HG02884 (cell line): ENCODE data around the gene FNDC1.

ENCODE experiments used
- ATAC-seq: cut with Tn5 transposase; IDR thresholded peaks from one replicate; pipeline ENCODE4 v1.9.1; 2021; ENCODE audit warnings: mild to moderate bottlenecking, moderate library complexity; ENCODE audit not compliant: unreplicated experiment

The FNDC1 gene

GRCh38 chr6:159156089-159156488, 13.1 kb upstream of the FNDC1 start:
- no peak for ATAC-seq

GRCh38 chr6:159157431-159157830, 11.8 kb upstream of the FNDC1 start:
- ATAC-seq: no peak

GRCh38 chr6:159161839-159162238, 7.4 kb upstream of the FNDC1 start:
- no peak for ATAC-seq

- no peak for ATAC-seq
These were observed 5.3 kb upstream of the FNDC1 start for GRCh38 chr6:159163901-159164370.

GRCh38 chr6:159168536-159169192, 536 bp upstream of the FNDC1 start:
- ATAC-seq: no peak

- ATAC-seq: no peak
These were observed 545 bp downstream of the FNDC1 start for GRCh38 chr6:159169557-159170332.

- ATAC-seq: no peak
These were observed 1.1 kb downstream of the FNDC1 start for GRCh38 chr6:159170333-159170672.

- no peak for ATAC-seq
These were observed 2.0 kb downstream of the FNDC1 start for GRCh38 chr6:159170999-159171712.

- no peak for ATAC-seq
These were observed 2.9 kb downstream of the FNDC1 start for GRCh38 chr6:159172091-159172491.

GRCh38 chr6:159174263-159174969, 5.2 kb downstream of the FNDC1 start:
- ATAC-seq: peak; percentile 71

- ATAC-seq: no peak
These were observed 7.7 kb downstream of the FNDC1 start for GRCh38 chr6:159176913-159177312.

- ATAC-seq: no peak
These were observed 9.6 kb downstream of the FNDC1 start for GRCh38 chr6:159178847-159179246.

- no peak for ATAC-seq
These were observed 10.8 kb downstream of the FNDC1 start for GRCh38 chr6:159180001-159180400.

- ATAC-seq: no peak
These were observed 12.7 kb downstream of the FNDC1 start for GRCh38 chr6:159181914-159182313.

GRCh38 chr6:159184559-159184958, 15.4 kb downstream of the FNDC1 start:
- no peak for ATAC-seq

- ATAC-seq: no peak
These were observed 21.3 kb downstream of the FNDC1 start for GRCh38 chr6:159190460-159190859.

- ATAC-seq: no peak
These were observed 24.7 kb downstream of the FNDC1 start for GRCh38 chr6:159193923-159194322.

- ATAC-seq: no peak
These were observed 25.2 kb downstream of the FNDC1 start for GRCh38 chr6:159194421-159194820.

GRCh38 chr6:159196430-159196975, 27.3 kb downstream of the FNDC1 start:
- ATAC-seq: no peak

- ATAC-seq: no peak
These were observed 28.1 kb downstream of the FNDC1 start for GRCh38 chr6:159197251-159197650.

- ATAC-seq: no peak
These were observed 32.1 kb downstream of the FNDC1 start for GRCh38 chr6:159201336-159201735.
